Right atrium auricular region (tissue), 2 donors: Measurements from ENCODE around the gene FZD8. TPM values are rescaled to one million over a fixed set of nuclear protein-coding genes. Genes with fewer than 3 reads are reported as not detected.

Experiments used
- DNase-seq: peaks from one replicate; pipeline ENCODE4 v3.0.0-alpha.2; 2019; ENCODE audit warnings: low spot score
- H3K27ac ChIP-seq, 2 donors: fragments of 200-600 bp; sonication (generic); 1 replicate in 1 of 2; 2 replicates in 1 of 2; pipeline ENCODE4 v1.5.1; 2016 to 2019
- H3K27me3 ChIP-seq, 2 donors: fragments of 200-600 bp; sonication (generic); one replicate each; pipeline versions ENCODE4 v1.5.1 to v1.6.0; 2017 to 2019
- H3K36me3 ChIP-seq: fragments of 200-600 bp; sonication (generic); one replicate; pipeline ENCODE4 v1.5.1; 2016
- H3K4me1 ChIP-seq, 2 donors: fragments of 200-600 bp; sonication (generic); one replicate each; pipeline versions ENCODE4 v1.5.1 to v1.6.0; 2017 to 2019
- H3K4me3 ChIP-seq, 2 donors: fragments of 200-600 bp; sonication (generic); 1 replicate in 1 of 2; 2 replicates in 1 of 2; pipeline ENCODE4 v1.5.1; 2017 to 2019; ENCODE audit warnings: mild to moderate bottlenecking in 1 of 2, moderate library complexity in 1 of 2
- H3K9me3 ChIP-seq, 2 donors: fragments of 200-600 bp; sonication (generic); one replicate each; pipeline ENCODE4 v1.5.1; 2019
- CTCF ChIP-seq, 2 donors: fragments of 200-600 bp; sonication (generic); IDR thresholded peaks; one replicate each; pipeline ENCODE4 v1.5.1; 2019; ENCODE audit warnings: antibody characterized with exemption in 2 of 2
- total RNA-seq, 2 donors: library from RNA; depleted of rRNA; stranded (reverse); fragments of >200 nt; gene quantifications; one replicate each; pipeline ENCODE4 v1.1.0, GENCODE V29; 2016

The FZD8 gene
- total RNA-seq, 2 donors from 2014 or later: 6.0 to 15.6 TPM

- Histone ChIP-seq H3K4me1 (no peaks in the 10 kb centered on the region), H3K9me3 (no peaks in the 10 kb centered on the region), H3K27me3 (no peaks in the 10 kb centered on the region), H3K27ac (no peak overlapping the region), H3K4me3 (no peak overlapping the region), H3K36me3 (no peaks in the 10 kb centered on the region)
- DNase-seq: no peak
- TF ChIP-seq CTCF (IDR thresholded peaks at IDR 0.05): no peak
These were observed 53.3 kb downstream of the FZD8 start for GRCh38 chr10:35588836-35589235.

Other genes starting within 250 kb of the FZD8 start
- not detected for gene GJD4, start 37.0 kb downstream of the FZD8 start, total RNA-seq